ENCODE results near the gene SNX30. TPM values are rescaled to one million over a fixed set of nuclear protein-coding genes. Genes with fewer than 3 reads are reported as not detected.
A peak's percentile ranks its signal among the peaks of the same experiment; 100 is the strongest.

Gene SNX30
- total RNA-seq, 1 experiment from 2014 or later: 24.8 TPM

- H3K27ac ChIP-seq: no peak overlapping the region
- H3K36me3 ChIP-seq: peaks cover 2% of the 10 kb centered on the region; the same call in 1 of the 2 replicates
- H3K9me3 ChIP-seq (replicated peaks): no peaks in the 10 kb centered on the region
- no peak overlapping the region for H3K4me3 ChIP-seq
- DNase-seq: no peak
- H3K27me3 ChIP-seq: no peaks in the 10 kb centered on the region
- no peaks in the 10 kb centered on the region for H3K4me1 ChIP-seq
These were observed 61.0 kb downstream of the SNX30 start for GRCh38 chr9:112811518-112811917.

- no peaks in the 10 kb centered on the region for H3K27me3 ChIP-seq
These were observed 65.3 kb downstream of the SNX30 start for GRCh38 chr9:112815868-112816267.

GRCh38 chr9:112817860-112818203 is 67.3 kb downstream of the SNX30 start:
- DNase-seq: no peak
- no peaks in the 10 kb centered on the region for H3K4me1 ChIP-seq
- H3K9me3 ChIP-seq (replicated peaks): no peaks in the 10 kb centered on the region
- H3K27me3 ChIP-seq: no peaks in the 10 kb centered on the region
- 0 out of 2 replicates have a peak, but pooled peaks cover 7% of the 10 kb centered on the region for H3K36me3 ChIP-seq
- H3K27ac ChIP-seq: no peak overlapping the region
- no peak overlapping the region for H3K4me3 ChIP-seq

More at GRCh38 chr9:112815868-112816267, 65.3 kb downstream of the SNX30 start:
- Histone ChIP-seq H3K4me3 (no peak overlapping the region), H3K9me3 (replicated peaks) (no peaks in the 10 kb centered on the region), H3K36me3 (0 out of 2 replicates have a peak, but pooled peaks cover 4% of the 10 kb centered on the region), H3K27ac (no peak overlapping the region), H3K4me1 (no peaks in the 10 kb centered on the region)
- DNase-seq: no peak

GRCh38 chr9:112819635-112820496 is 69.3 kb downstream of the SNX30 start:
- 0 out of 2 replicates have a peak, but pooled peaks cover 7% of the 10 kb centered on the region for H3K36me3 ChIP-seq
- H3K9me3 ChIP-seq (replicated peaks): no peaks in the 10 kb centered on the region
- H3K27ac ChIP-seq: no peak overlapping the region
- no peaks in the 10 kb centered on the region for H3K27me3 ChIP-seq
- no peak overlapping the region for H3K4me3 ChIP-seq
- H3K4me1 ChIP-seq: no peaks in the 10 kb centered on the region
- peak; percentile 68 to 80 for DNase-seq

- H3K4me3 ChIP-seq: no peak overlapping the region
- no peak overlapping the region for H3K27ac ChIP-seq
- H3K27me3 ChIP-seq: no peaks in the 10 kb centered on the region
- 0 out of 2 replicates have a peak, but pooled peaks cover 7% of the 10 kb centered on the region for H3K36me3 ChIP-seq
- no peaks in the 10 kb centered on the region for H3K9me3 ChIP-seq (replicated peaks)
- no peaks in the 10 kb centered on the region for H3K4me1 ChIP-seq
- no peak for DNase-seq
These were observed 70.3 kb downstream of the SNX30 start for GRCh38 chr9:112820881-112821280.

- no peaks in the 10 kb centered on the region for H3K27me3 ChIP-seq
- no peaks in the 10 kb centered on the region for H3K4me1 ChIP-seq
- H3K36me3 ChIP-seq: 0 out of 2 replicates have a peak, but pooled peaks cover 7% of the 10 kb centered on the region
- no peaks in the 10 kb centered on the region for H3K9me3 ChIP-seq (replicated peaks)
- DNase-seq: no peak
- no peak overlapping the region for H3K4me3 ChIP-seq
- H3K27ac ChIP-seq: no peak overlapping the region
These were observed 72.1 kb downstream of the SNX30 start for GRCh38 chr9:112822618-112823017.

- DNase-seq: no peak
- H3K36me3 ChIP-seq: 0 out of 2 replicates have a peak, but pooled peaks cover 6% of the 10 kb centered on the region
- H3K4me1 ChIP-seq: no peaks in the 10 kb centered on the region
- H3K27me3 ChIP-seq: no peaks in the 10 kb centered on the region
- no peak overlapping the region for H3K27ac ChIP-seq
- H3K9me3 ChIP-seq (replicated peaks): no peaks in the 10 kb centered on the region
- no peak overlapping the region for H3K4me3 ChIP-seq
These were observed 72.7 kb downstream of the SNX30 start for GRCh38 chr9:112823257-112823656.

GRCh38 chr9:112831281-112831851 is 80.8 kb downstream of the SNX30 start:
- peaks cover 9% of the 10 kb centered on the region; the same call in 1 of the 2 replicates for H3K36me3 ChIP-seq
- no peaks in the 10 kb centered on the region for H3K9me3 ChIP-seq (replicated peaks)
- no peaks in the 10 kb centered on the region for H3K27me3 ChIP-seq
- no peaks in the 10 kb centered on the region for H3K4me1 ChIP-seq
- no peak overlapping the region for H3K4me3 ChIP-seq
- H3K27ac ChIP-seq: no peak overlapping the region
- no peak for DNase-seq

GRCh38 chr9:112831969-112832368 is 81.4 kb downstream of the SNX30 start:
- Histone ChIP-seq H3K27me3 (no peaks in the 10 kb centered on the region), H3K4me3 (no peak overlapping the region), H3K4me1 (no peaks in the 10 kb centered on the region), H3K36me3 (peaks cover 9% of the 10 kb centered on the region; the same call in 1 of the 2 replicates), H3K9me3 (replicated peaks) (no peaks in the 10 kb centered on the region), H3K27ac (no peak overlapping the region)
- no peak for DNase-seq

- no peaks in the 10 kb centered on the region for H3K27me3 ChIP-seq
- no peak overlapping the region for H3K4me3 ChIP-seq
- no peaks in the 10 kb centered on the region for H3K9me3 ChIP-seq (replicated peaks)
- H3K36me3 ChIP-seq: peaks cover 10% of the 10 kb centered on the region; the same call in 1 of the 2 replicates
- DNase-seq: no peak
- no peaks in the 10 kb centered on the region for H3K4me1 ChIP-seq
- no peak overlapping the region for H3K27ac ChIP-seq
These were observed 82.5 kb downstream of the SNX30 start for GRCh38 chr9:112833081-112833480.

GRCh38 chr9:112836394-112836793 is 85.8 kb downstream of the SNX30 start:
- H3K27ac ChIP-seq: no peak overlapping the region
- no peaks in the 10 kb centered on the region for H3K4me1 ChIP-seq
- peaks cover 2% of the 10 kb centered on the region; the same call in 1 of the 2 replicates for H3K9me3 ChIP-seq (replicated peaks)
- H3K4me3 ChIP-seq: no peak overlapping the region
- H3K36me3 ChIP-seq: peaks cover 22% of the 10 kb centered on the region
- H3K27me3 ChIP-seq: no peaks in the 10 kb centered on the region
- DNase-seq: no peak

GRCh38 chr9:112838342-112838741 is 87.8 kb downstream of the SNX30 start:
- Histone ChIP-seq H3K9me3 (replicated peaks) (peaks cover 2% of the 10 kb centered on the region; the same call in 1 of the 2 replicates), H3K27ac (no peak overlapping the region), H3K4me3 (no peak overlapping the region), H3K36me3 (peaks cover 20% of the 10 kb centered on the region), H3K27me3 (no peaks in the 10 kb centered on the region), H3K4me1 (no peaks in the 10 kb centered on the region)
- no peak for DNase-seq

GRCh38 chr9:112839331-112839730 is 88.8 kb downstream of the SNX30 start:
- no peaks in the 10 kb centered on the region for H3K4me1 ChIP-seq
- peaks cover 18% of the 10 kb centered on the region for H3K36me3 ChIP-seq
- H3K9me3 ChIP-seq (replicated peaks): peaks cover 2% of the 10 kb centered on the region; the same call in 1 of the 2 replicates
- no peaks in the 10 kb centered on the region for H3K27me3 ChIP-seq
- H3K4me3 ChIP-seq: no peak overlapping the region
- H3K27ac ChIP-seq: no peak overlapping the region
- no peak for DNase-seq

- Histone ChIP-seq H3K27me3 (no peaks in the 10 kb centered on the region), H3K27ac (no peak overlapping the region), H3K9me3 (replicated peaks) (peaks cover 2% of the 10 kb centered on the region; the same call in 1 of the 2 replicates), H3K4me1 (no peaks in the 10 kb centered on the region), H3K4me3 (no peak overlapping the region), H3K36me3 (peaks cover 18% of the 10 kb centered on the region)
- no peak for DNase-seq
These were observed 90.7 kb downstream of the SNX30 start for GRCh38 chr9:112841261-112841660.

GRCh38 chr9:112842555-112842954 is 92.0 kb downstream of the SNX30 start:
- Histone ChIP-seq H3K4me3 (no peak overlapping the region), H3K9me3 (replicated peaks) (peaks cover 2% of the 10 kb centered on the region; the same call in 1 of the 2 replicates), H3K36me3 (peaks cover 18% of the 10 kb centered on the region), H3K4me1 (peaks cover 4% of the 10 kb centered on the region; the same call in 1 of the 2 replicates), H3K27me3 (no peaks in the 10 kb centered on the region), H3K27ac (no peak overlapping the region)
- no peak for DNase-seq
